ENCODE data around the gene NRXN2.

Gene NRXN2

GRCh38 chr11:64643256-64643881, 79.6 kb downstream of the NRXN2 start:
- TF ChIP-seq, protein P1, sequence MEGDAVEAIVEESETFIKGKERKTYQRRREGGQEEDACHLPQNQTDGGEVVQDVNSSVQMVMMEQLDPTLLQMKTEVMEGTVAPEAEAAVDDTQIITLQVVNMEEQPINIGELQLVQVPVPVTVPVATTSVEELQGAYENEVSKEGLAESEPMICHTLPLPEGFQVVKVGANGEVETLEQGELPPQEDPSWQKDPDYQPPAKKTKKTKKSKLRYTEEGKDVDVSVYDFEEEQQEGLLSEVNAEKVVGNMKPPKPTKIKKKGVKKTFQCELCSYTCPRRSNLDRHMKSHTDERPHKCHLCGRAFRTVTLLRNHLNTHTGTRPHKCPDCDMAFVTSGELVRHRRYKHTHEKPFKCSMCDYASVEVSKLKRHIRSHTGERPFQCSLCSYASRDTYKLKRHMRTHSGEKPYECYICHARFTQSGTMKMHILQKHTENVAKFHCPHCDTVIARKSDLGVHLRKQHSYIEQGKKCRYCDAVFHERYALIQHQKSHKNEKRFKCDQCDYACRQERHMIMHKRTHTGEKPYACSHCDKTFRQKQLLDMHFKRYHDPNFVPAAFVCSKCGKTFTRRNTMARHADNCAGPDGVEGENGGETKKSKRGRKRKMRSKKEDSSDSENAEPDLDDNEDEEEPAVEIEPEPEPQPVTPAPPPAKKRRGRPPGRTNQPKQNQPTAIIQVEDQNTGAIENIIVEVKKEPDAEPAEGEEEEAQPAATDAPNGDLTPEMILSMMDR (IDR thresholded peaks at IDR 0.05; ENCODE audit: low read depth, low read length): no peak
- no peak for DNase-seq (ENCODE audit: low read depth in 2 of 2)
- no peak overlapping the region for H3K4me3 ChIP-seq (replicated peaks in 1 of 2; ENCODE audit: low read depth in 2 of 2, low read length in 2 of 2)

DNA sequence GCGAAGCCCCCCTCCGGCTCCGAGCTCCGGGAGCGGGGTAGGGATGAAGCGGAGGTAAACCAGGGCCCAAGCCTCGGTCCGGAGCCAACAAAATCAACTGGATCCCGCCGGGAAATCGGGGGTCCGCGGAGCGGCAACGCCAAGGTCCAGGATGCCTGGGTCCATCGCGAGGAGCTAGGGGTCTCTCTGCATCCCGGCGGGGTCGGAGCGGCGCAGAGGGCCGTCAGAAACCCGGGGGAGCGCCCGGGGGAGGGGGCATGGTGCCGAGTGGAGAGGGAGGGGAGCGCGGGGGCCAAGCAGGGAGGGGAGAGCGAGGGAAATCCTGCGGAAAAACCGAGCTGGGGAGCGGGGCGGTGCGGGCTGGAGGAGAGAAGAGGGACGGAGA, 80.1 kb downstream of the NRXN2 start:
- no peak for DNase-seq (ENCODE audit: low read depth in 2 of 2)
- H3K4me3 ChIP-seq (replicated peaks in 1 of 2; ENCODE audit: low read depth in 2 of 2, low read length in 2 of 2): no peak overlapping the region
- TF ChIP-seq, protein P1 (IDR thresholded peaks at IDR 0.05; ENCODE audit: low read depth, low read length): no peak

DNA sequence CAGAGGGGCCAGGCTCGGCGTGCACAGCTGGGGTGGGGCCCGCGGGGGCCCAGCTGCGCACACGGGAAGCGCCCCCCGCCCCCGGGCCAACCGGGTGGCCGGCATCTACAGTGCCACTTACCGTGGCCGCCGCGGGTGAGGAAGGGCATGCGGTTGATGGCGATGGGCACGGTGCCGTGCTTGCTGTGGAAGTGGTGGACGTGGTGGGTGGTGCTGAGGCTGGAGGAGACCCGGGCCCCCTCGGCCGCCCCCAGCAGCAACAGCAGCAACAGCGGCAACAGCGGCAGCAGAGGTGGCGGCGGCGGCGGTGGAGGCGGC, 80.6 kb downstream of the NRXN2 start:
- DNase-seq (ENCODE audit: low read depth in 2 of 2): no peak
- no peak overlapping the region for H3K4me3 ChIP-seq (replicated peaks in 1 of 2; ENCODE audit: low read depth in 2 of 2, low read length in 2 of 2)
- TF ChIP-seq, protein P1 (IDR thresholded peaks at IDR 0.05; ENCODE audit: low read depth, low read length): no peak

GRCh38 chr11:64641596-64642417, 81.2 kb downstream of the NRXN2 start:
- TF ChIP-seq, protein P1 (IDR thresholded peaks at IDR 0.05; ENCODE audit: low read depth, low read length): no peak
- no peak overlapping the region for H3K4me3 ChIP-seq (replicated peaks in 1 of 2; ENCODE audit: low read depth in 2 of 2, low read length in 2 of 2)
- DNase-seq (ENCODE audit: low read depth in 2 of 2): no peak

- TF ChIP-seq, protein P1 (IDR thresholded peaks at IDR 0.05; ENCODE audit: low read depth, low read length): no peak
- no peak for DNase-seq (ENCODE audit: low read depth in 2 of 2)
Observed at GRCh38 chr11:64639885-64640284, 83.1 kb downstream of the NRXN2 start.

GRCh38 chr11:64638829-64639228, 84.2 kb downstream of the NRXN2 start:
- DNase-seq (ENCODE audit: low read depth in 2 of 2): no peak
- TF ChIP-seq, protein P1 (IDR thresholded peaks at IDR 0.05; ENCODE audit: low read depth, low read length): no peak
- no peak overlapping the region for H3K4me3 ChIP-seq (replicated peaks in 1 of 2; ENCODE audit: low read depth in 2 of 2, low read length in 2 of 2)

More at GRCh38 chr11:64639885-64640284, 83.1 kb downstream of the NRXN2 start:
- no peak overlapping the region for H3K4me3 ChIP-seq (replicated peaks in 1 of 2; ENCODE audit: low read depth in 2 of 2, low read length in 2 of 2)

Data from cardiac fibroblast (primary cell).